H1 (cell line): ENCODE data around the gene ACOX1. TPM values are rescaled to one million over a fixed set of nuclear protein-coding genes. Genes with fewer than 3 reads are reported as not detected.

Experiments
- ATF2 ChIP-seq: IDR thresholded peaks from 2 replicates; pipeline ENCODE4 v1.6.1; 2012; ENCODE audit warnings: low read length, inconsistent platforms
- CEBPB ChIP-seq: IDR thresholded peaks from 2 replicates; pipeline ENCODE4 v1.6.1; 2012; ENCODE audit warnings: low read depth, low read length
- KDM1A ChIP-seq: fragments of 200-600, 300-600 bp; sonication (generic); IDR thresholded peaks from 2 replicates; pipeline ENCODE4 v1.7.1; 2016; ENCODE audit warnings: mild to moderate bottlenecking, low read length, borderline replicate concordance
- PHF8 ChIP-seq: fragments of 200-600 bp; sonication (generic); conservative IDR thresholded peaks from 2 replicates; pipeline ENCODE4 v1.7.1; 2012; ENCODE audit warnings: low read depth, mild to moderate bottlenecking, inconsistent platforms, low read length, moderate library complexity
- TAF7 ChIP-seq: optimal IDR thresholded peaks from 2 replicates; pipeline ENCODE3; 2011; ENCODE audit warnings: low read depth, mild to moderate bottlenecking, inconsistent platforms, low read length, moderate library complexity, borderline replicate concordance
- USF2 ChIP-seq: IDR thresholded peaks from 2 replicates; pipeline ENCODE4 v1.6.1; 2011; ENCODE audit warnings: low read length, improper control_type of control experiment
- polyA plus RNA-seq, 7 experiments: library from polyadenylated mRNA; depleted of rRNA in 3 of 7; stranded (reverse) in 5 of 7; unstranded in 2 of 7; fragments of >200 nt in 5 of 7; fragments of 200-250 nt in 2 of 7; gene quantifications; 1 replicate in 5 of 7; 2 replicates in 1 of 7; 4 replicates in 1 of 7; pipeline versions ENCODE4 v1.2.1 to v1.2.3, GENCODE V29; 2011 to 2013; ENCODE audit warnings: missing spikeins in 2 of 7, mixed read lengths in 2 of 7
- total RNA-seq: library from RNA; stranded (reverse); fragmentation: NEBNext Ultra II Directional; extraction: Animal tissue kit (Norgen Biotek cat#: 25700); gene quantifications from 2 replicates; pipeline ENCODE4 v1.2.1, GENCODE V29; 2021

Gene ACOX1
- total and polyA plus RNA-seq, 2 of the 8 experiments (the other 6 are each of a cell fraction or from before 2014, with no cell fraction given) = 10.5 to 30.4 TPM

- TF ChIP-seq USF2 (no peak), KDM1A (no peak), PHF8 (no peak), ATF2 (no peak), TAF7 (no peak), CEBPB (no peak)
- TF ChIP-seq, all 59 proteins: peak for 0
Observed at GRCh38 chr17:76004750-76005262, 25.8 kb upstream of the ACOX1 start (continued).
